OCI-LY7 (cell line): ENCODE results near the gene IFITM5. TPM values are rescaled to one million over a fixed set of nuclear protein-coding genes. Genes with fewer than 3 reads are reported as not detected.

Experiments
- BruUV-seq: library from RNA; stranded (reverse); fragments of 400-500 nt; replicated peaks from 2 replicates; lab custom pipeline; 2021; lab: Mats Ljungman, UMichigan
- CTCF ChIA-PET: fragments of 300-600 bp; sonication (Branson Sonifier 250); formaldehyde crosslinking; loops from one replicate; lab custom pipeline; 2022; ENCODE audit warnings: antibody characterized with exemption; ENCODE audit not compliant: unreplicated experiment; lab: Charles Lee
- POLR2A ChIA-PET: fragments of 300-600 bp; sonication (Branson Sonifier 250); formaldehyde crosslinking; loops from one replicate; lab custom pipeline; 2022; ENCODE audit warnings: antibody characterized with exemption; lab: Charles Lee
- DNase-seq: peaks from one replicate; pipeline ENCODE4 v3.0.0-alpha.2; 2015; ENCODE audit warnings: low spot score
- H2AFZ ChIP-seq: fragments of 200-600 bp; sonication (generic), shearing (Covaris generic); 2 replicates; pipeline ENCODE4 v1.6.1; 2014; ENCODE audit warnings: mild to moderate bottlenecking, antibody characterized with exemption, low read length, moderate library complexity
- H3K27ac ChIP-seq: fragments of 200-600 bp; sonication (generic); 2 replicates; pipeline ENCODE4 v1.5.1; 2014; ENCODE audit warnings: mixed run types, low read depth, mild to moderate bottlenecking, moderate library complexity, low read length, inconsistent platforms; ENCODE audit not compliant: poor library complexity, severe bottlenecking
- H3K36me3 ChIP-seq: fragments of 200-600 bp; sonication (generic); 2 replicates; pipeline ENCODE4 v1.6.1; 2014; ENCODE audit warnings: mild to moderate bottlenecking, antibody characterized with exemption, low read length, moderate library complexity, mixed read lengths; ENCODE audit not compliant: insufficient read depth
- H3K4me1 ChIP-seq: fragments of 200-600 bp; sonication (generic); 2 replicates; pipeline ENCODE4 v1.5.1; 2014; ENCODE audit warnings: mild to moderate bottlenecking, low read length; ENCODE audit not compliant: insufficient read depth, poor library complexity, severe bottlenecking
- H3K4me2 ChIP-seq: fragments of 200-600 bp; sonication (generic); 2 replicates; pipeline ENCODE4 v1.6.1; 2014; ENCODE audit warnings: mild to moderate bottlenecking, low read length
- H3K4me3 ChIP-seq: fragments of 200-600 bp; sonication (generic); 2 replicates; pipeline ENCODE4 v1.5.1; 2014; ENCODE audit warnings: mild to moderate bottlenecking, low read depth, low read length; ENCODE audit not compliant: poor library complexity, severe bottlenecking
- H3K79me2 ChIP-seq: fragments of 200-600 bp; sonication (generic); 2 replicates; pipeline ENCODE4 v1.6.1; 2016; ENCODE audit warnings: low read depth, mild to moderate bottlenecking, low read length, moderate library complexity, mixed read lengths; ENCODE audit not compliant: insufficient read depth
- H3K9me2 ChIP-seq: fragments of 200-600 bp; sonication (generic); 2 replicates; pipeline ENCODE4 v1.6.1; 2016; ENCODE audit warnings: mild to moderate bottlenecking, low read length, mixed read lengths; ENCODE audit not compliant: insufficient read depth
- H3K9me3 ChIP-seq: fragments of 200-600 bp; sonication (generic); 2 replicates; pipeline ENCODE4 v1.6.1; 2014; ENCODE audit warnings: mild to moderate bottlenecking, mixed run types, low read length, mixed read lengths
- H4K20me1 ChIP-seq: fragments of 200-600 bp; sonication (generic); 2 replicates; pipeline ENCODE4 v1.6.1; 2014; ENCODE audit warnings: mild to moderate bottlenecking, antibody characterized with exemption, low read length, moderate library complexity, mixed read lengths; ENCODE audit not compliant: insufficient read depth
- CTCF ChIP-seq: fragments of 200-600 bp; sonication (generic); conservative IDR thresholded peaks from 2 replicates; pipeline ENCODE4 v1.5.1; 2014; ENCODE audit warnings: mild to moderate bottlenecking, antibody characterized with exemption, low read length, moderate library complexity, mixed read lengths
- EZH2phosphoT487 ChIP-seq: fragments of 200-600 bp; sonication (generic); IDR thresholded peaks from 2 replicates; pipeline ENCODE4 v1.6.1; 2018; ENCODE audit warnings: low read depth, borderline replicate concordance, mild to moderate bottlenecking, mixed run types, antibody characterized with exemption, low read length, moderate library complexity, mixed read lengths
- intact Hi-C: fragments of 100-400 bp; cut with micrococcal nuclease; formaldehyde crosslinking; loops from one replicate; pipeline ENCODE4 v1.10.0; 2022; ENCODE audit not compliant: unreplicated experiment
- total RNA-seq, 2 experiments: library from RNA; depleted of rRNA in 1 of 2; stranded (reverse); fragments of >200 nt in 1 of 2; shearing (Covaris generic) in 1 of 2; gene quantifications; 2 replicates each; pipeline ENCODE4 v1.2.3, GENCODE V29; 2014 to 2022

Gene IFITM5
- total RNA-seq, 2 experiments from 2014 or later: not detected

- TF ChIP-seq EZH2phosphoT487: no peak
- no peak for TF ChIP-seq CTCF
- ChIA-PET POLR2A (no interaction called here), CTCF (no interaction called here)
- Histone ChIP-seq H3K36me3 (no peaks in the 10 kb centered on the region), H3K9me3 (peaks cover 6% of the 10 kb centered on the region; the same call in 1 of the 2 replicates), H3K4me3 (no peak overlapping the region), H4K20me1 (no peaks in the 10 kb centered on the region), H3K9me2 (no peaks in the 10 kb centered on the region), H3K79me2 (no peaks in the 10 kb centered on the region), H3K4me2 (no peak overlapping the region), H3K27ac (no peak overlapping the region), H3K4me1 (peaks cover 5% of the 10 kb centered on the region), H2AFZ (no peak overlapping the region)
- no TSS peak for BruUV-seq
- intact Hi-C loops: no loop called here
- DNase-seq: no peak
Measured at GRCh38 chr11:279040-279965, 20.0 kb downstream of the IFITM5 start.

GRCh38 chr11:278001-278951, 21.1 kb downstream of the IFITM5 start, which contains the start of gene NLRP6:
TSS of gene NLRP6 (plus strand) at chr11:278407. CDS start at chr11:278570, 163 bp downstream.
- Histone ChIP-seq H3K4me3 (no peak within 1 kb of the TSS), H3K36me3 (no peaks in the 10 kb centered on the region), H3K4me2 (no peak within 1 kb of the TSS), H4K20me1 (no peaks in the 10 kb centered on the region), H3K9me2 (no peaks in the 10 kb centered on the region), H3K9me3 (peaks cover 6% of the 10 kb centered on the region; the same call in 1 of the 2 replicates), H3K27ac (no peak within 1 kb of the TSS), H3K4me1 (peaks cover 5% of the 10 kb centered on the region), H3K79me2 (no peaks in the 10 kb centered on the region), H2AFZ (no peak within 1 kb of the TSS)
- DNase-seq: no peak
- TF ChIP-seq CTCF (no peak), EZH2phosphoT487 (no peak)
- intact Hi-C loops: no loop called here
- POLR2A ChIA-PET: no interaction called here
- BruUV-seq: no TSS peak
- CTCF ChIA-PET: no interaction called here
